ENCODE measurements around the gene SALL4.
A peak's percentile ranks its signal among the peaks of the same experiment; 100 is the strongest.
"Not testable (repeated sequence)": the region's sequence is repeated elsewhere in the genome, so short reads cannot be mapped to it uniquely, and the experiment has no call there.

Gene SALL4

DNA sequence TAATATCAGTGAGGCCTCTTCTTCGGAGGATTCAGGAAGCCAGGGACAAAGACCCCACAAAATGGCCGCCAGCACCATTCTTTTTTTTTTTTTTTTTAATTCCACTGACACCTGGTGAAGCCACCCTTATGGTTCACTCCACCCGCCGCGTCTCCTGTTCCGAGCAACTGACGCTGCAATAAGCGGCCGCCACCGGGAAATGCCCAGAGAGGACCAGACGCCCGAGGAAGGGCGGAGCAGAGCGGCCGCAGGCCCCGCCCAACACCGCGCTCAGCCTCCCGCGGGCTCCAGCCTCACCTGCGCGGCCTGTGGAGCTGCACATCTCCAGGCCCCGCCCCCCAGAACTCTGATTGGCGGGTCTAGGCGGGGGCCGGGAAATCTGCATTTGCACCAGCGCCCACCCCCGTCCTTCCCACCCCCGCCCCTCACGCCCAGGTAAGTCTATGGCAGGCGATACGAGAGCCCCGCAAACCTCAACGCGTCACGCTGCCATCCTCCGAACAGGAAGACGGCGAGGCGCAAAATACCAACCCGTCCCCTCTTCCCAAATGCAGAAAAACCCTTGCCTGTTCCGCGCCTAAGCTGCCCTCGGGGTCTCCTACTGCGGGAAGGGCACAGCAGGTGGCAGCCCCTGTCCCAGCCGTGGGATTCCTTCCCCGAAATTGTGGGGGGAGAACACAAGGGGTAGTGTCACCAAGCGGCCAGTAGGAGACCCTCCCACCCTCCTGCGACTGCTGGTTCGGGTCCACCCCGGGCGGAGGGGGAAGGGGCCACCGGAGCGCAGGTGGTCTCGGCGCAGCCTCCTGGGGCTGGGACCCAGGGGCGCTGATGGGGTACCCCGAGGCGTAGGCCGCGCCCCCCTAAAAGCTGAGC is 35.1 kb downstream of the SALL4 start:
- peak overlapping the region; percentile 83 for H3K4me3 ChIP-seq

DNA sequence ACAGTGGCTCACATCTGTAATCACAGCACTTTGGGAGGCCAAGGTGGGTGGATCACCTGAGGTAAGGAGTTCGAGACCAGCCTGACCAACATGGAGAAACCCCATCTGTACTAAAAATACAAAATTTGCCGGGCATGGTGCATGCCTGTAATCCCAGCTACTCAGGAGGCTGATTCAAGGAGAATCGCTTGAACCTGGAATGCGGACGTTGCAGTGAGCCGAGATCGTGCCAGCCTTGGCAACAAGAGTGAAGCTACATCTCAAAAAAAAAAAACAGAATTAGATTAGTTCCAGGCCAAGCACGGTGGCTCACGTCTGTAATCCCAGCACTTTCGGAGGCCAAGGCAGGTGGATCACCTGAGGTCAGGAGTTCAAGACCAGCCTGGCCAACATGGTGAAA is 36.9 kb downstream of the SALL4 start:
- not testable (repeated sequence) for H3K4me3 ChIP-seq; H3K27ac ChIP-seq; H3K36me3 ChIP-seq (ENCODE audit: insufficient read depth, low read length); DNase-seq (ENCODE audit: low read depth, low spot score); H3K9ac ChIP-seq (ENCODE audit: insufficient read length); H3K9me3 ChIP-seq (ENCODE audit: low read depth, low read length)

More for the DNA sequence above, 35.1 kb downstream of the SALL4 start:
- no peak for DNase-seq (ENCODE audit: low read depth, low spot score)
- H3K9ac ChIP-seq (ENCODE audit: insufficient read length) = peak overlapping the region; percentile 85
- TF ChIP-seq FOXP2 (optimal IDR thresholded peaks at IDR 0.05; ENCODE audit: control extremely low read depth, extremely low read length, insufficient read depth) = no peak
- no peak for TF ChIP-seq EZH2 (IDR thresholded peaks at IDR 0.05)
- no peak for TF ChIP-seq POLR2AphosphoS5 (IDR thresholded peaks at IDR 0.05; ENCODE audit: borderline replicate concordance, low read depth, low read length)
- H3K27ac ChIP-seq = no peak overlapping the region
- H3K36me3 ChIP-seq (ENCODE audit: insufficient read depth, low read length) = no peaks in the 10 kb centered on the region
- H3K9me3 ChIP-seq (ENCODE audit: low read depth, low read length) = no peaks in the 10 kb centered on the region

DNA sequence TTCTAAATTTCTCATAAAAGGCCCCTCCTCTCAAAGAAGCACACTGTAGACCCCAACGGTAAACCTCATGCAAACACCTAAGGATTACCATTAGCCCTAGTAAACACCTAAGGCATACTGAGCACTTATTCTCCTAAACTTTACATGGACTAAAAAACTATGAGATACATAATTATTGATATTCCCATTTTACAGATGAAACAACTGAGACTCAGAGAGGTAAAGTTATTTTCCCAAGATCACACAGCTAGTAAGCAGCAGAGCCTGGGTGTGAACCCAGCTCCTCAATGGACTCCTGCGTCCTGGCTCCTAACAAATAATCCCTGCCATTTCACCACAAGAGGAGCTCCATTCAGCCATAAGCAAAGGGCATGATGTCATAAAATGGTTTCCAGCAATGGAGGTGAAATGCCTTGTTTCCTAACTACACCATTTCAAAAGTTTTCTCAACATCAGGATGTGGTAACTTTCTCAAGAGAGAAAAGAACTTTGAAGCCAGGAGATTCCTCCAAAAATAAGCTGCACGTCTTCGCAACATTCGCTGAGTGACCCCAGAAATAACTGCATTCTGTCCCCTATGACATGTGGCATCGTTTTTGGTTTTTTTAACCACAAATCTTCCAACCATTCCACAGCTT is 38.2 kb downstream of the SALL4 start:
- Histone ChIP-seq H3K9me3 (ENCODE audit: low read depth, low read length) (no peaks in the 10 kb centered on the region), H3K9ac (ENCODE audit: insufficient read length) (no peak overlapping the region), H3K27ac (no peak overlapping the region), H3K4me3 (no peak overlapping the region), H3K36me3 (ENCODE audit: insufficient read depth, low read length) (no peaks in the 10 kb centered on the region)
- DNase-seq (ENCODE audit: low read depth, low spot score) = no peak
- no peak for TF ChIP-seq POLR2AphosphoS5 (IDR thresholded peaks at IDR 0.05; ENCODE audit: borderline replicate concordance, low read depth, low read length)
- TF ChIP-seq EZH2 (IDR thresholded peaks at IDR 0.05) = no peak
- TF ChIP-seq FOXP2 (optimal IDR thresholded peaks at IDR 0.05; ENCODE audit: control extremely low read depth, extremely low read length, insufficient read depth) = no peak

DNA sequence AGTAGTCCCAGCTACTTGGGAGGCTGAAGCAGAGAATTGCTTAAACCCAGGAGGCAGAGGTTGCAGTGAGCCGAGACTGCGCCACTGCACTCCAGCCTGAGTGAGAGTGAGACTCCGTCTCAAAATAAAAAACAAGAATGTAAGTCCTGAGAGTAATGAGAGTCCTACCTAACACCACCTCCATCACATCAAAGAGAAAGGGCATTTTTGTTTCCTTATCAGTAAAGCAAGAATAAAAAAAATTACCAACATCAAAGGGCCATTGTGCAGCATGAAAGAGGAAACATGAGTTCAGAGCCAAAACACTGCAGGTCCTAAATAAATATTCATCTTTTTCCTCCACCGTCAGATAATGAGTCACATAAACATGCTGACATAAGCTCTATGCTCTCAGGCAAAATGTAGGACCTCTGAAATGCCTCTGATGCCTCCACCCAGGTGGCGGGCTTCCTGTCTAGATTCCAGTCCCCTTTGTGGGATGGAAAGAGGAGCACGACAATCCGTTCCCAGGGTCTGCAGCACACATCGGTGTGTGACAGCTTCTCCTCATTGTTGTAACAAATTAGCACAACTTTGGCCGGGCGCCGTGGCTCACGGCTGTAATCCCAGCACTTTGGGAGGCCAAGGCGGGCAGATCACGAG is 41.3 kb downstream of the SALL4 start:
- Histone ChIP-seq H3K36me3 (ENCODE audit: insufficient read depth, low read length) (no peaks in the 10 kb centered on the region), H3K9ac (ENCODE audit: insufficient read length) (no peak overlapping the region), H3K27ac (no peak overlapping the region), H3K4me3 (no peak overlapping the region), H3K9me3 (ENCODE audit: low read depth, low read length) (no peaks in the 10 kb centered on the region)
- DNase-seq (ENCODE audit: low read depth, low spot score) = no peak
- TF ChIP-seq EZH2 (IDR thresholded peaks at IDR 0.05) (no peak), POLR2AphosphoS5 (IDR thresholded peaks at IDR 0.05; ENCODE audit: borderline replicate concordance, low read depth, low read length) (no peak), FOXP2 (optimal IDR thresholded peaks at IDR 0.05; ENCODE audit: control extremely low read depth, extremely low read length, insufficient read depth) (no peak)

DNA sequence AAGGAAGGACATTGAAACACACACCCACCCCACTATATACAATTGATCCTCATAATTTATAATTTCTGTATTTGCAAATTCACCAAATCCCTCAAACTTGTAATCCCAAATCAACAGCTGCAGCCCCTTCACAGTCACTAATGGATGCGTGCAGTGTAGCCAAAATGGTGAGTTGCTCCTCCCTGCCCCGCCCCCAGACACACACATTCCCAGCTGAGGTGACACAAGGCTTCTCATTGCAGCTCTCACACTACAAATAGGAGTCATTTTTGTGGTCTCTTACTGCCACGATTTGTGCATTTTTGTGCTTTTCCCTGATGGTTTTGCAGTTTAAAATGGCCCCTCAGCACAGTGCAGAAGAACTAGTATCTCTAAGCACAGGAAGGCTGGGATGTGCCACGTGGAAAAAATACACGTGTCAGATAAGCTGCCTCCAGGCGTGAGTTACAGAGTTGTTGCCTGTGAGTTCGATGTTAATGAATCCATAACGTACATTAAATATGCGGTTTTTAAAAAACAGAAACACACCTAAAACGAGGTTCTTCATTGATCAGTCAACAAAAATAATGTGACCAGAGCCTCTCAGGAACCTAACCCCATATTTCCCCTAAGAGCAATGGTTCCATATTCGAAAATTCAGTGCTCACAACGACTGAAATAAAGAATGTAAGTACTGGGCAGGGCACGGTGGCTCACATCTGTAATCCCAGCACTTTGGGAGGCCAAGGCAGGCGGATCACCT is 42.4 kb downstream of the SALL4 start:
- Histone ChIP-seq H3K36me3 (ENCODE audit: insufficient read depth, low read length) (no peaks in the 10 kb centered on the region), H3K9ac (ENCODE audit: insufficient read length) (no peak overlapping the region), H3K27ac (no peak overlapping the region), H3K4me3 (no peak overlapping the region), H3K9me3 (ENCODE audit: low read depth, low read length) (no peaks in the 10 kb centered on the region)
- no peak for DNase-seq (ENCODE audit: low read depth, low spot score)
- no peak for TF ChIP-seq POLR2AphosphoS5 (IDR thresholded peaks at IDR 0.05; ENCODE audit: borderline replicate concordance, low read depth, low read length)
- TF ChIP-seq FOXP2 (optimal IDR thresholded peaks at IDR 0.05; ENCODE audit: control extremely low read depth, extremely low read length, insufficient read depth) = no peak
- no peak for TF ChIP-seq EZH2 (IDR thresholded peaks at IDR 0.05)

DNA sequence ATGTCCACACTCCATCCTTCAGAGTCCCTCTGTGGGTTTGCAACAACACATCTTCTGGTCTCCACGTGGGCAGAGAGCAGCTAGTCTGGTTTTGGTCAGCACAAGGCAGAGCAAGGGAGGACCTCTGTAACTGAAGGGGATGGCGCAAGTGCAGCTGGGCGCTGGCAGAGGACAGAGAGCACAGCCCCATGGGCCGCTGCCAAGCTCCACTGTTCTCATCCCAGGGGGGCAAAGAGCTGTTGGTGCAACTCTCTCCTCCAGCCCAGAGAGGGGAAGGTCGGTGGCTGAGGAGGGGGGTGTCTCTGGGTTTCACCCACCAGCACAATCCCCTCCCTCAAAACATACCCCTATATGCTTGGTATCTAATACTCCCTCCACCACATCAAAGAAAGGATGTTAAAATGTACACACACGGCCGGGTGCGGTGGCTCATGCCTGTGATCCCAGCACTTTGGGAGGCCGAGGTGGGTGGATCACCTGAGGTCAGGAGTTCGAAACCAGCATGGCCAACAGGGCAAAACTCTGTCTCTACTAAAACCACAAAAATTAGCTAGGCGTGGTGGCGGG is 43.3 kb downstream of the SALL4 start:
- Histone ChIP-seq H3K27ac (no peak overlapping the region), H3K9me3 (ENCODE audit: low read depth, low read length) (no peaks in the 10 kb centered on the region), H3K36me3 (ENCODE audit: insufficient read depth, low read length) (no peaks in the 10 kb centered on the region), H3K4me3 (no peak overlapping the region), H3K9ac (ENCODE audit: insufficient read length) (no peak overlapping the region)
- DNase-seq (ENCODE audit: low read depth, low spot score) = no peak
- TF ChIP-seq POLR2AphosphoS5 (IDR thresholded peaks at IDR 0.05; ENCODE audit: borderline replicate concordance, low read depth, low read length) (no peak), EZH2 (IDR thresholded peaks at IDR 0.05) (no peak), FOXP2 (optimal IDR thresholded peaks at IDR 0.05; ENCODE audit: control extremely low read depth, extremely low read length, insufficient read depth) (no peak)

DNA sequence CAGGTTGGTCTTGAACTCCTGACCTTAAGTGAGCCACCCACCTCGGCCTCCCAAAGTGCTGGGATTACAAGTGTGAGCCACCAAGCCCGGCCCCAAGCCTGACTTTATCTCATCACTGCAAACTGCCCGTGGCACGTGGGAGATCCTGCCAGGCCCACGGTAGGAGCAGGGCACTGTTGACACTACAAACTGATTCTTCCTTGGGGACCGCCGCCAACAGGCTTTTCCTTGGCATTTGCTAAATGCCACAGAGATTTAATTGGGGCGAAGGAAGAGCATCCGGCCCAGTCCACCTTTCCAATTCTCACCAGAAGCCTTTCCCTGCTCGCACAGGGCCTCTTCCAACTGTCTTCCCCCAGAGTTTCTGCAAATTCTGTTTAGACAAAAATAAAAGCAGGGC is 45.1 kb downstream of the SALL4 start:
- no peaks in the 10 kb centered on the region for H3K36me3 ChIP-seq (ENCODE audit: insufficient read depth, low read length)
- H3K27ac ChIP-seq = no peak overlapping the region

DNA sequence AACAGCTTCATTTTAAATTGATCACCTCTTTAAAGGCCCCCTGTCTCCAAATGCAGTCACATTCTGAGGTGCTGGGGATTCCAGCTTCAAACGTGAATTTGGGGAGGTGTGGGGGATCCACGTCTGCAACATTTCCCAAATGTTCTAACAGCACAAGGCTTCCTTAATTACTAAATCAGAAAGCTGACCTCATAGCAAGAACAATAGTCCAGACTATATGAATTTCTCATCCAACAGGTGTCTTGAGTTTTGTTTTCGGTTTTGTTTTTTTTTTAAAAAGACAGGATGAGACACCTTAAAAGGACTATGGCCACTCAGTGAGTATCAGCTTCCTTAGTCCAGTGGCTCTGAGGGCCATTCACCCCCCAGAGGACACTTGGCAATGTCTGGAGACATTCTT is 45.7 kb downstream of the SALL4 start:
- TF ChIP-seq FOXP2 (optimal IDR thresholded peaks at IDR 0.05; ENCODE audit: control extremely low read depth, extremely low read length, insufficient read depth) (no peak), EZH2 (IDR thresholded peaks at IDR 0.05) (no peak), POLR2AphosphoS5 (IDR thresholded peaks at IDR 0.05; ENCODE audit: borderline replicate concordance, low read depth, low read length) (no peak)
- H3K36me3 ChIP-seq (ENCODE audit: insufficient read depth, low read length) = no peaks in the 10 kb centered on the region
- no peak for DNase-seq (ENCODE audit: low read depth, low spot score)
- H3K9ac ChIP-seq (ENCODE audit: insufficient read length) = no peak overlapping the region
- H3K4me3 ChIP-seq = no peak overlapping the region
- no peak overlapping the region for H3K27ac ChIP-seq
- no peaks in the 10 kb centered on the region for H3K9me3 ChIP-seq (ENCODE audit: low read depth, low read length)

More for the DNA sequence above, 45.1 kb downstream of the SALL4 start:
- Histone ChIP-seq H3K4me3 (no peak overlapping the region), H3K9me3 (ENCODE audit: low read depth, low read length) (no peaks in the 10 kb centered on the region), H3K9ac (ENCODE audit: insufficient read length) (no peak overlapping the region)
- no peak for DNase-seq (ENCODE audit: low read depth, low spot score)
- no peak for TF ChIP-seq POLR2AphosphoS5 (IDR thresholded peaks at IDR 0.05; ENCODE audit: borderline replicate concordance, low read depth, low read length)
- TF ChIP-seq EZH2 (IDR thresholded peaks at IDR 0.05) = no peak
- no peak for TF ChIP-seq FOXP2 (optimal IDR thresholded peaks at IDR 0.05; ENCODE audit: control extremely low read depth, extremely low read length, insufficient read depth)

DNA sequence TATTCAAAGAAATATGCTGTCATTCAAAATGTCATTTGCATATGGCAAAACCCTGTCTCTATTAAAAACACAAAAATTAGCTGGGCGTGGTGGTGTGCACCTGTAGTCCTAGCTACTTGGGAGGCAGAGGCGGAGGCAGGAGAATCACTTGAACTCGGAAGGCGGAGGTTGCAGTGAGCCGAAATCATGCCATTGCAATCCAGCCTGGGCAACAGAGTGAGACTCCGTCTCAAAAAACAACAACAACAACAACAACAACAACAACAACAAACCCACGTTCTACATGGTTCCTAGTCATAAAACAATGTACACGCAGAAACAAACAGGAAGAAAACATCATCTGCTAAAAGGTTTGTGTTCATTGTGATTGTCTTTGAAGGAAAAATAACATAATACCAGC is 49.1 kb downstream of the SALL4 start:
- not testable (repeated sequence) for H3K9ac ChIP-seq (ENCODE audit: insufficient read length); DNase-seq (ENCODE audit: low read depth, low spot score); H3K36me3 ChIP-seq (ENCODE audit: insufficient read depth, low read length); H3K4me3 ChIP-seq; H3K9me3 ChIP-seq (ENCODE audit: low read depth, low read length); H3K27ac ChIP-seq

All from SK-N-MC (cell line).